Measurements from ENCODE around the gene ZNF625.
"Not testable (repeated sequence)": the region's sequence is repeated elsewhere in the genome, so short reads cannot be mapped to it uniquely, and the experiment has no call there.

ZNF625 gene

GRCh38 chr19:12133069-12133468 lies 23.5 kb downstream of the ZNF625 start:
- no peak overlapping the region for H3K27ac ChIP-seq (ENCODE audit: low read length)
- no peak overlapping the region for H3K4me3 ChIP-seq (ENCODE audit: low read length)
- no peaks in the 10 kb centered on the region for H3K27me3 ChIP-seq (ENCODE audit: control insufficient read depth, insufficient read depth, low read length)
- H3K9me3 ChIP-seq (ENCODE audit: control insufficient read depth, low read depth, low read length) = peaks cover 33% of the 10 kb centered on the region
- H3K9ac ChIP-seq (ENCODE audit: low read length) = no peak overlapping the region
- peaks cover 48% of the 10 kb centered on the region for H3K36me3 ChIP-seq (ENCODE audit: control insufficient read depth, low read depth, low read length)
- no peaks in the 10 kb centered on the region for H3K4me1 ChIP-seq (ENCODE audit: control insufficient read depth, low read depth, low read length)

DNA sequence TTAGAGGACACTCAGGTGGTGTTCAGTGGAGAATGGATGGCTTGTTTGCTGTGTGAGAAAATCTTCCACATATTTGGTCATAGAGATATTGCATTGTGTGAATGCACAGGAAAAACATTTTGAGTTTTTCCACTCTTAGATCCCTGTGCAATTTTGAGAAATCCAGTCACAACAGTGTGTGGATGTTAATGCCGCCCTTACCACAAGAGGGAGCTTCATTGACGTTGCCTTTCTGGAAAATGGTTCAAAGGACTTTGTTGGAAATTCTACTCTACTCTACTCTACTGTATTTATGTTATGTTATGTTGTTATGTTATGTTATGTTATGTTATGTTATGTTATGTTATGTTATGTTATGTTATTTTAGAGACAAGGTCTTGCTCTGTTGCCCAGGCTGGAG lies 29.8 kb downstream of the ZNF625 start:
- H3K27me3 ChIP-seq (ENCODE audit: control insufficient read depth, insufficient read depth, low read length) = no peaks in the 10 kb centered on the region
- no peak overlapping the region for H3K27ac ChIP-seq (ENCODE audit: low read length)
- H3K9ac ChIP-seq (ENCODE audit: low read length) = no peak overlapping the region
- H3K36me3 ChIP-seq (ENCODE audit: control insufficient read depth, low read depth, low read length) = peaks cover 5% of the 10 kb centered on the region
- no peaks in the 10 kb centered on the region for H3K4me1 ChIP-seq (ENCODE audit: control insufficient read depth, low read depth, low read length)
- peaks cover 6% of the 10 kb centered on the region for H3K9me3 ChIP-seq (ENCODE audit: control insufficient read depth, low read depth, low read length)
- H3K4me3 ChIP-seq (ENCODE audit: low read length) = no peak overlapping the region

GRCh38 chr19:12117201-12117970 lies 39.1 kb downstream of the ZNF625 start:
- Histone ChIP-seq H3K4me3 (ENCODE audit: low read length) (no peak overlapping the region), H3K9ac (ENCODE audit: low read length) (no peak overlapping the region), H3K4me1 (ENCODE audit: control insufficient read depth, low read depth, low read length) (no peaks in the 10 kb centered on the region), H3K27me3 (ENCODE audit: control insufficient read depth, insufficient read depth, low read length) (no peaks in the 10 kb centered on the region), H3K27ac (ENCODE audit: low read length) (no peak overlapping the region), H3K36me3 (ENCODE audit: control insufficient read depth, low read depth, low read length) (peaks cover 16% of the 10 kb centered on the region), H3K9me3 (ENCODE audit: control insufficient read depth, low read depth, low read length) (peaks cover 18% of the 10 kb centered on the region)

GRCh38 chr19:12113121-12113520 lies 43.4 kb downstream of the ZNF625 start:
- Histone ChIP-seq H3K36me3 (ENCODE audit: control insufficient read depth, low read depth, low read length) (peaks cover 45% of the 10 kb centered on the region), H3K27me3 (ENCODE audit: control insufficient read depth, insufficient read depth, low read length) (no peaks in the 10 kb centered on the region), H3K9me3 (ENCODE audit: control insufficient read depth, low read depth, low read length) (peaks cover 45% of the 10 kb centered on the region), H3K9ac (ENCODE audit: low read length) (no peak overlapping the region), H3K27ac (ENCODE audit: low read length) (no peak overlapping the region), H3K4me1 (ENCODE audit: control insufficient read depth, low read depth, low read length) (no peaks in the 10 kb centered on the region), H3K4me3 (ENCODE audit: low read length) (no peak overlapping the region)

DNA sequence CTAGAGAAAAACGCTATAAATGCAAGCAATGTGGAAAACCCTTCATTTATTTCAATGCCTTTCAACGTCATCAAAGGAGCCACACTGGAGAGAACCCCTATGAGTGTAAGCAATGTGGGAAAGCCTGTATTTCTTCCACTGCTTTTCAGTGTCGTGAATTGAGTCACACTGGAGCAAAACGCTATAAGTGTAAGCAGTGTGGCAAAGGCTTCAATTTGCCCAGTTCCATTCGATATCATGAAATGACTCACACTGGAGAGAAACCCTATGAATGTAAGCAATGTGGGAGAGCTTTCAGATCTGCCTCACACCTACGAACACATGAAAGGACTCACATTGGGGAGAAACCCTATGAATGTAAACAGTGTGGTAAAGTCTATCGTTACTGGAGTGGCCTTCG lies 43.8 kb downstream of the ZNF625 start:
- no peaks in the 10 kb centered on the region for H3K27me3 ChIP-seq (ENCODE audit: control insufficient read depth, insufficient read depth, low read length)
- H3K9me3 ChIP-seq (ENCODE audit: control insufficient read depth, low read depth, low read length) = peaks cover 45% of the 10 kb centered on the region
- no peak overlapping the region for H3K9ac ChIP-seq (ENCODE audit: low read length)
- peaks cover 45% of the 10 kb centered on the region for H3K36me3 ChIP-seq (ENCODE audit: control insufficient read depth, low read depth, low read length)
- no peak overlapping the region for H3K27ac ChIP-seq (ENCODE audit: low read length)
- no peaks in the 10 kb centered on the region for H3K4me1 ChIP-seq (ENCODE audit: control insufficient read depth, low read depth, low read length)
- H3K4me3 ChIP-seq (ENCODE audit: low read length) = no peak overlapping the region

- no peaks in the 10 kb centered on the region for H3K4me1 ChIP-seq (ENCODE audit: control insufficient read depth, low read depth, low read length)
- no peak overlapping the region for H3K27ac ChIP-seq (ENCODE audit: low read length)
- no peak overlapping the region for H3K4me3 ChIP-seq (ENCODE audit: low read length)
- no peak overlapping the region for H3K9ac ChIP-seq (ENCODE audit: low read length)
- no peaks in the 10 kb centered on the region for H3K27me3 ChIP-seq (ENCODE audit: control insufficient read depth, insufficient read depth, low read length)
- H3K36me3 ChIP-seq (ENCODE audit: control insufficient read depth, low read depth, low read length) = peaks cover 45% of the 10 kb centered on the region
- H3K9me3 ChIP-seq (ENCODE audit: control insufficient read depth, low read depth, low read length) = peaks cover 45% of the 10 kb centered on the region
Measured at GRCh38 chr19:12111943-12112637, 44.4 kb downstream of the ZNF625 start.

DNA sequence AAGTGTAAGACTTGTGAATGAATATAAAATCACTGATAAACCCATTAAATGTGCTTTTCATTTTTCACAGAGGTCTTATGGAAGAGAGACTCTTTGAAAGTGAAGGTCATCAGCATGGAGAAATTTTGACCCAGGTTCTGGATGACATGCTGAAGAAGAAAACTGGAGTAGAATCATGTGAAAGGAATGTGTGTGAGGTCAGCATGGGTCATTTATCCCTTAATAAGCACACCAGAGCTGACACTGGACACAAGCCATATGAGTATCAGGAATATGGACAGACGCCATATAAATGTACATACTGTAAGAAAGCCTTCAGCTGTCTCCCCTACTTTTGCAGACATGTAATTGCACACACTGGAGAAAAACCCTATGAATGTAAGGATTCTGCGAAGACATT lies 45.4 kb downstream of the ZNF625 start:
- Histone ChIP-seq H3K9me3 (ENCODE audit: control insufficient read depth, low read depth, low read length) (peaks cover 45% of the 10 kb centered on the region), H3K4me3 (ENCODE audit: low read length) (no peak overlapping the region), H3K36me3 (ENCODE audit: control insufficient read depth, low read depth, low read length) (peaks cover 45% of the 10 kb centered on the region)

DNA sequence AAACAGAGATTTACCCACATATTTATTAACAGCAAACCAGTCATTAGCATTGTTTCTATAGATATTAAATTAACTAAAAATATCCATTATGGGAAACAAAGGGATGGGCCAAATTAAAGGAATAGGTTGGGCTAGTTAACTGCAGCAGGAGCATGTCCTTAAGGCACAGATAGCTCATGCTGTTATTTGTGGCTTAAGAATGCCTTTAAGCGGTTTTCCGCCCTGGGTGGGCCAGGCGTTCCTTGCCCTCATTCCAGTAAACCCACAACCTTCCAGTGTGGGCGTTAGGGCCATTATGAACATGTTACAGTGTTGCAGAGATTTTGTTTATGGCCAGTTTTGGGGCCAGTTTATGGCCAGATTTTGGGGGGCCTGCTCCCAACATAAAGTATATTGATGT lies 52.6 kb downstream of the ZNF625 start:
- not testable (repeated sequence) for H3K4me3 ChIP-seq (ENCODE audit: low read length); H3K27me3 ChIP-seq (ENCODE audit: control insufficient read depth, insufficient read depth, low read length); H3K36me3 ChIP-seq (ENCODE audit: control insufficient read depth, low read depth, low read length); H3K27ac ChIP-seq (ENCODE audit: low read length); H3K9me3 ChIP-seq (ENCODE audit: control insufficient read depth, low read depth, low read length); H3K9ac ChIP-seq (ENCODE audit: low read length); H3K4me1 ChIP-seq (ENCODE audit: control insufficient read depth, low read depth, low read length)

More for the DNA sequence above, 45.4 kb downstream of the ZNF625 start:
- no peak overlapping the region for H3K27ac ChIP-seq (ENCODE audit: low read length)
- no peak overlapping the region for H3K9ac ChIP-seq (ENCODE audit: low read length)
- no peaks in the 10 kb centered on the region for H3K4me1 ChIP-seq (ENCODE audit: control insufficient read depth, low read depth, low read length)
- no peaks in the 10 kb centered on the region for H3K27me3 ChIP-seq (ENCODE audit: control insufficient read depth, insufficient read depth, low read length)

GRCh38 chr19:12098040-12098439 lies 58.5 kb downstream of the ZNF625 start:
- Histone ChIP-seq H3K4me3 (ENCODE audit: low read length) (no peak overlapping the region), H3K9ac (ENCODE audit: low read length) (no peak overlapping the region), H3K27ac (ENCODE audit: low read length) (no peak overlapping the region), H3K4me1 (ENCODE audit: control insufficient read depth, low read depth, low read length) (peaks cover 2% of the 10 kb centered on the region), H3K9me3 (ENCODE audit: control insufficient read depth, low read depth, low read length) (peaks cover 8% of the 10 kb centered on the region), H3K36me3 (ENCODE audit: control insufficient read depth, low read depth, low read length) (peaks cover 18% of the 10 kb centered on the region), H3K27me3 (ENCODE audit: control insufficient read depth, insufficient read depth, low read length) (no peaks in the 10 kb centered on the region)

DNA sequence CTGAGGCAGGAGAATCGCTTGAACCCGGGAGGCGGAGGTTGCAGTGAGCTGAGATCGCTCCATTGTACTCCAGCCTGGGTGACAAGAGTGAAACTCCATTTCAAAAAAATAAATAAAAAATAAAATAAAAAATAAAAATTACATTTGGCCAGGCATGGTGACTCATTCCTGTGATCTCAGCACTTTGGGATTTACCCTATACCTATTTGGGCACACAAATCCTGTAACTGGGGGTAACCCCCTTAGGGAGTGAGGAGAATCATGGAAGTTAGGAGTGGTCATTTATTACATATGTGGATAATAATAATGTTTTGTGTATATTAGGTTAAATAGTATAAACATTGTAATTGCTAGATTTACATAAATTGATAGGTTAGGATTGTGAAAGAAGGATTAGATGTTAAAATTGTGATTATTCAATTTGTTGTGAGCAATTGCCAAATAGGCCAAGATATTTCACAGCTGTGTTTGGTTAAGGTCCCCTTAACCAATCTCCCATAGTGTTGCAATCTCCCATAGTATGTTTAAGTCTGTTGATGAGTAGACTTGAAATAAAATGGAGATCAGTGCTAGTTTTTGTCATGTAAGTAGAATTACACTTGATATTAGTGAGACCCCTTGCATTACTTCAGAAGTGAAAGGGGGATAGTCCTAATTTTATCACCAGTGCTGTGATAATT lies 61.3 kb downstream of the ZNF625 start:
- no peak overlapping the region for H3K27ac ChIP-seq (ENCODE audit: low read length)
- peaks cover 18% of the 10 kb centered on the region for H3K36me3 ChIP-seq (ENCODE audit: control insufficient read depth, low read depth, low read length)
- no peak overlapping the region for H3K4me3 ChIP-seq (ENCODE audit: low read length)
- no peaks in the 10 kb centered on the region for H3K27me3 ChIP-seq (ENCODE audit: control insufficient read depth, insufficient read depth, low read length)
- H3K4me1 ChIP-seq (ENCODE audit: control insufficient read depth, low read depth, low read length) = peaks cover 4% of the 10 kb centered on the region
- H3K9ac ChIP-seq (ENCODE audit: low read length) = no peak overlapping the region
- H3K9me3 ChIP-seq (ENCODE audit: control insufficient read depth, low read depth, low read length) = peaks cover 8% of the 10 kb centered on the region
